DOHH2 (cell line): ENCODE results near the gene SHC3.

ENCODE experiments used
- CTCF ChIP-seq: fragments of 200-600 bp; sonication (generic); IDR thresholded peaks from one replicate; pipeline ENCODE4 v1.5.1; 2014; ENCODE audit warnings: antibody characterized with exemption, mild to moderate bottlenecking, low read depth, low read length; ENCODE audit not compliant: poor library complexity, severe bottlenecking
- EZH2phosphoT487 ChIP-seq: fragments of 200-600 bp; sonication (generic); IDR thresholded peaks from 2 replicates; pipeline ENCODE4 v1.6.1; 2017; ENCODE audit warnings: borderline replicate concordance, mild to moderate bottlenecking, antibody characterized with exemption, low read length, moderate library complexity, mixed read lengths

DNA sequence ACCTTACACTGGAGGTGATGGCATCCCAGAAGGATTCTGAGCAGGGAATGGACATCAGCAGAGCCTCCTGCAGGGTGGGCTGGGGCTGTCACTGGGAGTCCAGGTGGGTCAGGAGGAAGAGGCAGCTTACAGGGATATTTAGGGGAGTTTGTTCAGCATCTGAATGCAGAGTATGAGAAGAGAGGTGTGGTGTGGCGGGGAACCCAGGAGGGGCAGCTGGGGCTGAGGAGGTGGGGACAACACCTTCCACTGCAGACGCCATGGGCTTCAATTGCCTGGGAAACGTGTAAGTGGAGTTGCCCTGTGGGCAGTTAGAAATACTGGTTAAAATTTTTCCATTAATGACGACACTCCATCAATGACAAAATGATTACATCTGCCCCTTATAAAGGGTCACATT, 153.9 kb downstream of the SHC3 start:
- TF ChIP-seq CTCF (no peak), EZH2phosphoT487 (no peak)
